OCI-LY3 (cell line): ENCODE measurements around the gene CTTN.

Experiments
- CTCF ChIP-seq: fragments of 200-600, 300-600 bp; sonication (generic); IDR thresholded peaks from 2 replicates; pipeline ENCODE4 v1.5.1; 2014; ENCODE audit warnings: antibody characterized with exemption, low read length, low read depth
- EZH2phosphoT487 ChIP-seq: fragments of 200-600 bp; shearing (Covaris generic); IDR thresholded peaks from 2 replicates; pipeline ENCODE4 v1.6.1; 2018; ENCODE audit warnings: antibody characterized with exemption, mixed run types, low read depth

DNA sequence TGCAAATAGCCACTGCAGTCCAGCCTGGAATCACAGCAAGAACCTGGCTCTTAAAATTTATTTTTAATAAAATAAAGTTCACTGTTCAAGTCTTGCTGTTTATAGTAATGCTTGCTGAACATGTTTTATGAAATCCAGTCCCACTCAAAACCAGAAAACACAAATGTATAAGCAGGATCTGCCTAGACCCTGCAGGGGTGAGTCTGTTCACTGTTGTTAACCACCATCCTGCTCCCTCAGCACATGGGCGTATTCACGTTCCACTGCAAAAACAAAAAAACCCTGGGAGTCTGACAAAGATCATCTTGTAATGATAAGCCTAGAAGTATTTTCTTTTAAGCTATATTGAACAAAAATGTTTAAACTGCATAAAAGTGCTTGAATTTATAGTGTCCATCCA, 45.0 kb upstream of the CTTN start:
- TF ChIP-seq CTCF (no peak), EZH2phosphoT487 (no peak)
